Measurements from ENCODE around the gene HMSD.

HMSD gene

DNA sequence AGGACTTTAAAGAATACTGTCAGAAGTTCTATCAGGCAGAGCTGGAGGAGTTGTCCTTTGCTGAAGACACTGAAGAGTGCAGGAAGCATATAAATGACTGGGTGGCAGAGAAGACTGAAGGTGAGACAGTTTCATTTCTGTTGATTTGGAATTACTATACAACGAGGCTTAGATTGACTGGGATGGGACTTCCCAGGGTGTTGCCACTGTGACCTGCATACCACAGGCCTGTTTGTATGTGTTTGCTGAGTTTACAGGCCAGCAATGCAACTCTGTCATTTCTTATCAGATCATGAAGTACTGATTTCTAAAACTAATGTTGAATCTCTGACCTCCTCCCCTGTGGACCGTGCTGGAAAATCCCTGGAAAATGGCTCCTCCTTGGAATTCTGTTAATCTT, 32.6 kb downstream of the HMSD start:
- TF ChIP-seq POLR2AphosphoS5 (IDR thresholded peaks at IDR 0.05; ENCODE audit: low read depth, low read length) (no peak), SIN3A (IDR thresholded peaks at IDR 0.05; ENCODE audit: borderline replicate concordance, insufficient read depth, low read length) (no peak), FOXP2 (optimal IDR thresholded peaks at IDR 0.05; ENCODE audit: borderline replicate concordance, extremely low read depth, extremely low read length, insufficient read depth) (no peak), TAF1 (IDR thresholded peaks at IDR 0.05; ENCODE audit: borderline replicate concordance, insufficient read depth, low read length) (no peak)
- TF ChIP-seq, protein P1, sequence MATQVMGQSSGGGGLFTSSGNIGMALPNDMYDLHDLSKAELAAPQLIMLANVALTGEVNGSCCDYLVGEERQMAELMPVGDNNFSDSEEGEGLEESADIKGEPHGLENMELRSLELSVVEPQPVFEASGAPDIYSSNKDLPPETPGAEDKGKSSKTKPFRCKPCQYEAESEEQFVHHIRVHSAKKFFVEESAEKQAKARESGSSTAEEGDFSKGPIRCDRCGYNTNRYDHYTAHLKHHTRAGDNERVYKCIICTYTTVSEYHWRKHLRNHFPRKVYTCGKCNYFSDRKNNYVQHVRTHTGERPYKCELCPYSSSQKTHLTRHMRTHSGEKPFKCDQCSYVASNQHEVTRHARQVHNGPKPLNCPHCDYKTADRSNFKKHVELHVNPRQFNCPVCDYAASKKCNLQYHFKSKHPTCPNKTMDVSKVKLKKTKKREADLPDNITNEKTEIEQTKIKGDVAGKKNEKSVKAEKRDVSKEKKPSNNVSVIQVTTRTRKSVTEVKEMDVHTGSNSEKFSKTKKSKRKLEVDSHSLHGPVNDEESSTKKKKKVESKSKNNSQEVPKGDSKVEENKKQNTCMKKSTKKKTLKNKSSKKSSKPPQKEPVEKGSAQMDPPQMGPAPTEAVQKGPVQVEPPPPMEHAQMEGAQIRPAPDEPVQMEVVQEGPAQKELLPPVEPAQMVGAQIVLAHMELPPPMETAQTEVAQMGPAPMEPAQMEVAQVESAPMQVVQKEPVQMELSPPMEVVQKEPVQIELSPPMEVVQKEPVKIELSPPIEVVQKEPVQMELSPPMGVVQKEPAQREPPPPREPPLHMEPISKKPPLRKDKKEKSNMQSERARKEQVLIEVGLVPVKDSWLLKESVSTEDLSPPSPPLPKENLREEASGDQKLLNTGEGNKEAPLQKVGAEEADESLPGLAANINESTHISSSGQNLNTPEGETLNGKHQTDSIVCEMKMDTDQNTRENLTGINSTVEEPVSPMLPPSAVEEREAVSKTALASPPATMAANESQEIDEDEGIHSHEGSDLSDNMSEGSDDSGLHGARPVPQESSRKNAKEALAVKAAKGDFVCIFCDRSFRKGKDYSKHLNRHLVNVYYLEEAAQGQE (IDR thresholded peaks at IDR 0.05; ENCODE audit: insufficient read depth in 1 of 2, low read depth in 2 of 2, low read length in 2 of 2) = no peak

DNA sequence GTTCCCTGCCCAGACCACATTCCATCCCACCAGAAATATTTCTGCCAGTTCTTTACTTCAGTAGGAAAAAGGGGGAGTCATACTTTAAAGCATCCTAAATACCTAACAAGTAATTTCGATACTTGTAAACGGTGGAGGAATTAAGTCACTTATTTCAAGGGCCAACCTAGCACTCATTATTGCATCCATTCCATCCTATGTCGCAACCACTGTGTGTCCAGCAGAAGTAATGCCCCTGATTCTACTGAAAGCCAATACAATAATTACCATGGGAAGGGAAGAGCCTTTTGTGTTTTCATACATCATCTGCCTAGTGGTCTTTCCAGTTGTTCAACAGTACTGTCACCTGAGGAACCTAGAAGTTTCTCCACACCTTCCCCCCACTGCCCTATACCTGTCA, 33.3 kb downstream of the HMSD start:
- no peak for TF ChIP-seq SIN3A (IDR thresholded peaks at IDR 0.05; ENCODE audit: borderline replicate concordance, insufficient read depth, low read length)
- no peak for TF ChIP-seq TAF1 (IDR thresholded peaks at IDR 0.05; ENCODE audit: borderline replicate concordance, insufficient read depth, low read length)
- no peak for TF ChIP-seq FOXP2 (optimal IDR thresholded peaks at IDR 0.05; ENCODE audit: borderline replicate concordance, extremely low read depth, extremely low read length, insufficient read depth)
- TF ChIP-seq, protein P1 (IDR thresholded peaks at IDR 0.05; ENCODE audit: insufficient read depth in 1 of 2, low read depth in 2 of 2, low read length in 2 of 2) = no peak
- no peak for TF ChIP-seq POLR2AphosphoS5 (IDR thresholded peaks at IDR 0.05; ENCODE audit: low read depth, low read length)

DNA sequence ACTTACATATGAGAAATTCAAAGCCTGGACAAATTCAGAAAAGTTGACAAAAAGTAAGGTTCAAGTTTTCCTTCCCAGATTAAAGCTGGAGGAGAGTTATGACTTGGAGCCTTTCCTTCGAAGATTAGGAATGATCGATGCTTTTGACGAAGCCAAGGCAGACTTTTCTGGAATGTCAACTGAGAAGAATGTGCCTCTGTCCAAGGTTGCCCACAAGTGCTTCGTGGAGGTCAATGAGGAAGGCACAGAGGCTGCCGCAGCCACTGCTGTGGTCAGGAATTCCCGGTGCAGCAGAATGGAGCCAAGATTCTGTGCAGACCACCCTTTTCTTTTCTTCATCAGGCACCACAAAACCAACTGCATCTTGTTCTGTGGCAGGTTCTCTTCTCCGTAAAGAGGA, 37.8 kb downstream of the HMSD start:
- TF ChIP-seq POLR2AphosphoS5 (IDR thresholded peaks at IDR 0.05; ENCODE audit: low read depth, low read length) = no peak
- TF ChIP-seq TAF1 (IDR thresholded peaks at IDR 0.05; ENCODE audit: borderline replicate concordance, insufficient read depth, low read length) = no peak
- TF ChIP-seq FOXP2 (optimal IDR thresholded peaks at IDR 0.05; ENCODE audit: borderline replicate concordance, extremely low read depth, extremely low read length, insufficient read depth) = no peak
- TF ChIP-seq, protein P1 (IDR thresholded peaks at IDR 0.05; ENCODE audit: insufficient read depth in 1 of 2, low read depth in 2 of 2, low read length in 2 of 2) = peak in 1 of 2 experiments; percentile 10; a peak in 1 of 4 replicates
- TF ChIP-seq SIN3A (IDR thresholded peaks at IDR 0.05; ENCODE audit: borderline replicate concordance, insufficient read depth, low read length) = no peak

DNA sequence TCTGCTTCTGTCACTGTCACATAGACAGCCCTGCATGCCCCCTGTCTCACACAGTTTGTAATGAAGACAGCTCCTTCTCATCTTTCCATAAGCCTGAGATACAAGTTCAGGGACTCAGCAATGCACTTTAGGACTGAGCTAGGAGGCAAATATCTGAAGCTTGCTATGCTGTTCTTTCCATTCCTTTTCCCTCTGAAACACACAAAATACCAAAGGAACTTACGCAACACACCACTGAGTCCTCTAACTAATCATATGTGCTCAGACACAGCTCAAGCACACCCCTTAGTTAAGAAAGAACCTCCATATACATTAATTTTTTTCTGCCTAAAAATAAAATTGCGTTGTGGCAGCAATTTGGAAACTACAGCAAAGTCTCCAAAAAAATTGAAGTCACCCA, 38.6 kb downstream of the HMSD start:
- TF ChIP-seq, protein P1 (IDR thresholded peaks at IDR 0.05; ENCODE audit: insufficient read depth in 1 of 2, low read depth in 2 of 2, low read length in 2 of 2) = no peak
- TF ChIP-seq SIN3A (IDR thresholded peaks at IDR 0.05; ENCODE audit: borderline replicate concordance, insufficient read depth, low read length) (no peak), TAF1 (IDR thresholded peaks at IDR 0.05; ENCODE audit: borderline replicate concordance, insufficient read depth, low read length) (no peak), FOXP2 (optimal IDR thresholded peaks at IDR 0.05; ENCODE audit: borderline replicate concordance, extremely low read depth, extremely low read length, insufficient read depth) (no peak), POLR2AphosphoS5 (IDR thresholded peaks at IDR 0.05; ENCODE audit: low read depth, low read length) (no peak)

DNA sequence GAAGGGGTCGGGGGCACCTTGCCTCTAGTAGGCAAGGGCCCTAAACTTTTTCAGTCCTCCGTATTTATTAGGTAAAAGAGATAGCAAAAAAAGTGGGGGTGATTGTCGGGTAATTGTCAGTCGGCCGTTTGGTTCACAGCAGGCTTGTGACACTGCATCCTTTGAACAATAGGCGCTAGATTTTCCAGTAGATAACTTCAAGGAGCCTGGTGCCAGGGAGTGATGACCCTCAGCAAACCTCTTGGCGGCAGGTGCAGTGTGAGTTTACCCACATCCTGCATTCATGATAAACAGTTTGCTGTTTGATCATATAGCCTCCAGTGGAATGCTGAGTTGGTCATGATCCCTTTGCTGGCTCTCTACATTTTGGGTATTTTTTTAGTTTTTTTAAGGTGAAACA, 43.6 kb downstream of the HMSD start:
- no peak for TF ChIP-seq TAF1 (IDR thresholded peaks at IDR 0.05; ENCODE audit: borderline replicate concordance, insufficient read depth, low read length)

Measured in PFSK-1 (cell line).